ENCODE data around the gene AGO1. TPM values are rescaled to one million over a fixed set of nuclear protein-coding genes. Genes with fewer than 3 reads are reported as not detected.

Gene AGO1
- total RNA-seq (2014; rRNA removed; shearing (Covaris generic)), result 11.1 and 13.6 TPM in 2 replicates

- peak; percentile 94 for DNase-seq (ENCODE audit: low spot score)
These were observed at the start of gene AGO1 for GRCh38 chr1:35882945-35883634. TSS of gene AGO1 (plus strand) at chr1:35883209. CDS start at chr1:35883422, 213 bp downstream.

- no peak for DNase-seq (ENCODE audit: low spot score)
These were observed 49.6 kb upstream of the AGO1 start for GRCh38 chr1:35833395-35833794.

GRCh38 chr1:35834218-35834617, 48.8 kb upstream of the AGO1 start:
- DNase-seq (ENCODE audit: low spot score), result no peak

- DNase-seq (ENCODE audit: low spot score), result no peak
These were observed 47.6 kb upstream of the AGO1 start for GRCh38 chr1:35835398-35835797.

- no peak for DNase-seq (ENCODE audit: low spot score)
These were observed 46.3 kb upstream of the AGO1 start for GRCh38 chr1:35836734-35837133.

- no peak for DNase-seq (ENCODE audit: low spot score)
These were observed 44.2 kb upstream of the AGO1 start for GRCh38 chr1:35838693-35839245.

- DNase-seq (ENCODE audit: low spot score), result no peak
These were observed 38.2 kb upstream of the AGO1 start for GRCh38 chr1:35844826-35845225.

- DNase-seq (ENCODE audit: low spot score), result no peak
These were observed 37.2 kb upstream of the AGO1 start for GRCh38 chr1:35845766-35846165.

GRCh38 chr1:35847935-35848565, 35.0 kb upstream of the AGO1 start:
- DNase-seq (ENCODE audit: low spot score), result no peak

- no peak for DNase-seq (ENCODE audit: low spot score)
These were observed 33.0 kb upstream of the AGO1 start for GRCh38 chr1:35850051-35850450.

- no peak for DNase-seq (ENCODE audit: low spot score)
These were observed 32.3 kb upstream of the AGO1 start for GRCh38 chr1:35850716-35851115.

- no peak for DNase-seq (ENCODE audit: low spot score)
These were observed 31.7 kb upstream of the AGO1 start for GRCh38 chr1:35851132-35851869.

- DNase-seq (ENCODE audit: low spot score), result no peak
These were observed 30.8 kb upstream of the AGO1 start for GRCh38 chr1:35852241-35852640.

GRCh38 chr1:35854989-35855700, 27.9 kb upstream of the AGO1 start:
- no peak for DNase-seq (ENCODE audit: low spot score)

GRCh38 chr1:35856964-35857363, 26.0 kb upstream of the AGO1 start:
- no peak for DNase-seq (ENCODE audit: low spot score)

- DNase-seq (ENCODE audit: low spot score), result peak; percentile 33
These were observed 25.2 kb upstream of the AGO1 start for GRCh38 chr1:35857830-35858229.

GRCh38 chr1:35860696-35861095, 22.3 kb upstream of the AGO1 start:
- no peak for DNase-seq (ENCODE audit: low spot score)

GRCh38 chr1:35863136-35863535, 19.9 kb upstream of the AGO1 start:
- DNase-seq (ENCODE audit: low spot score), result no peak

GRCh38 chr1:35863881-35864625, 19.0 kb upstream of the AGO1 start:
- DNase-seq (ENCODE audit: low spot score), result no peak

- no peak for DNase-seq (ENCODE audit: low spot score)
These were observed 18.2 kb upstream of the AGO1 start for GRCh38 chr1:35864813-35865212.

- no peak for DNase-seq (ENCODE audit: low spot score)
These were observed 16.0 kb upstream of the AGO1 start for GRCh38 chr1:35866991-35867390.

Data from HT-29 (cell line).